AG20443 (cell line): ENCODE measurements around the gene SLC4A4.

Experiments used
- DNase-seq: peaks from one replicate; pipeline ENCODE4 v3.0.0; 2012; ENCODE audit warnings: low spot score, mixed read lengths

Gene SLC4A4

GRCh38 chr4:71541541-71541940, 202.7 kb downstream of the SLC4A4 start:
- DNase-seq, result no peak

GRCh38 chr4:71545168-71545567, 206.3 kb downstream of the SLC4A4 start:
- DNase-seq, result peak; percentile 8

- DNase-seq, result no peak
Observed at GRCh38 chr4:71549516-71550160, 210.8 kb downstream of the SLC4A4 start.

GRCh38 chr4:71550220-71551165, 211.7 kb downstream of the SLC4A4 start:
- peak; percentile 7 for DNase-seq

GRCh38 chr4:71553605-71554004, 214.8 kb downstream of the SLC4A4 start:
- peak; percentile 61 for DNase-seq

- DNase-seq, result no peak
Observed at GRCh38 chr4:71554025-71554424, 215.2 kb downstream of the SLC4A4 start.

- DNase-seq, result no peak
Observed at GRCh38 chr4:71558248-71558647, 219.4 kb downstream of the SLC4A4 start.

GRCh38 chr4:71559957-71560571, 221.2 kb downstream of the SLC4A4 start:
- no peak for DNase-seq

GRCh38 chr4:71564775-71565174, 226.0 kb downstream of the SLC4A4 start:
- no peak for DNase-seq

GRCh38 chr4:71566856-71567255, 228.0 kb downstream of the SLC4A4 start:
- no peak for DNase-seq

GRCh38 chr4:71568131-71568530, 229.3 kb downstream of the SLC4A4 start:
- DNase-seq, result no peak

GRCh38 chr4:71570492-71570891, 231.7 kb downstream of the SLC4A4 start:
- no peak for DNase-seq

GRCh38 chr4:71571346-71571745, 232.5 kb downstream of the SLC4A4 start:
- DNase-seq, result no peak

- no peak for DNase-seq
Observed at GRCh38 chr4:71583971-71584370, 245.2 kb downstream of the SLC4A4 start.

- no peak for DNase-seq
Observed at GRCh38 chr4:71584585-71584984, 245.8 kb downstream of the SLC4A4 start.

- no peak for DNase-seq
Observed at GRCh38 chr4:71586087-71586763, 247.4 kb downstream of the SLC4A4 start.

- DNase-seq, result no peak
Observed at GRCh38 chr4:71587995-71588394, 249.2 kb downstream of the SLC4A4 start.

GRCh38 chr4:71592793-71593192, 254.0 kb downstream of the SLC4A4 start:
- no peak for DNase-seq

- no peak for DNase-seq
Observed at GRCh38 chr4:71593311-71593710, 254.5 kb downstream of the SLC4A4 start.

GRCh38 chr4:71595576-71596108, 256.8 kb downstream of the SLC4A4 start:
- peak; percentile 10 for DNase-seq

GRCh38 chr4:71599578-71599977, 260.8 kb downstream of the SLC4A4 start:
- DNase-seq, result no peak

GRCh38 chr4:71602289-71602900, 263.6 kb downstream of the SLC4A4 start:
- no peak for DNase-seq
